IgD-negative memory B cell (primary cell): ENCODE measurements around the gene SNRPA1. TPM values are rescaled to one million over a fixed set of nuclear protein-coding genes. Genes with fewer than 3 reads are reported as not detected.

Source experiments
- H3K27ac Mint-ChIP-seq, 3 donors: one replicate each; pipeline ENCODE4 v1.8.0; 2020 to 2022; ENCODE audit warnings: mild to moderate bottlenecking in 3 of 3, mixed read lengths in 3 of 3, moderate library complexity in 1 of 3
- H3K27me3 Mint-ChIP-seq: one replicate; pipeline ENCODE4 v1.8.0; 2021; ENCODE audit warnings: mixed read lengths
- H3K36me3 Mint-ChIP-seq: one replicate; pipeline ENCODE4 v1.8.0; 2020; ENCODE audit warnings: mild to moderate bottlenecking, mixed read lengths
- H3K4me1 Mint-ChIP-seq, 3 donors: one replicate each; pipeline ENCODE4 v1.8.0; 2020 to 2022; ENCODE audit warnings: mixed read lengths in 3 of 3, mild to moderate bottlenecking in 1 of 3
- H3K4me3 Mint-ChIP-seq, 4 donors: one replicate each; pipeline ENCODE4 v1.8.0; 2020 to 2022; ENCODE audit warnings: mild to moderate bottlenecking in 4 of 4, mixed read lengths in 4 of 4, moderate library complexity in 3 of 4
- H3K9me3 Mint-ChIP-seq, 3 donors: one replicate each; pipeline ENCODE4 v1.8.0; 2020 to 2021; ENCODE audit warnings: mixed read lengths in 3 of 3, mild to moderate bottlenecking in 1 of 3
- polyA plus RNA-seq: library from polyadenylated mRNA; unstranded; fragments of 300-500 nt; fragmentation: Illumina TruSeq; gene quantifications from one replicate; pipeline ENCODE4 v1.2.3, GENCODE V29; 2021

The SNRPA1 gene
- polyA plus RNA-seq, 1 donor from 2014 or later: 73.1 TPM

DNA sequence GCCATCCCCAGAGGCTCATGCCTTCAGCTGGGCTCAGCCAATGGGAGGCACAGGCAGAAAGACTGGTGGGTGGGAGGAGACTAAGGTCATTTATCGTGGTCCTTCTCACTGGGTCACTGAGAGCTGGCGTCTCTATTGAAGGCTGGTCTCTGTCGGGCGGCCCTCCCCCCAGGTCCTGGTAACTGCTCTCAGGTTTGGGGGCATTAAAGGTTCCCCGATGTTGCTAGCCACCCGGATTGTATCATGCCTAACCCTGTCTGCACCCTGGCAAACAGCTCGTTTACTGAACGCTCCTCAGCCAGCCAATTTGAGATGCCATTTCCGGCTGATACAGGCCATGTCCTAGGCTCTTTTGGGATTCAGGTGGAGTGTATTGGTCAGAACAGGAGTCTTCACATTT, 28.3 kb downstream of the SNRPA1 start:
- H3K27ac Mint-ChIP-seq: peak overlapping the region in 1 of 3 donors; percentile 13
- H3K4me1 Mint-ChIP-seq: peaks cover 0 to 2% (median 0%) of the 10 kb centered on the region in 3 donors
- peaks cover 4% of the 10 kb centered on the region for H3K36me3 Mint-ChIP-seq
- H3K27me3 Mint-ChIP-seq: peaks cover 3% of the 10 kb centered on the region
- H3K9me3 Mint-ChIP-seq: no peaks in the 10 kb centered on the region
- no peak overlapping the region for H3K4me3 Mint-ChIP-seq

DNA sequence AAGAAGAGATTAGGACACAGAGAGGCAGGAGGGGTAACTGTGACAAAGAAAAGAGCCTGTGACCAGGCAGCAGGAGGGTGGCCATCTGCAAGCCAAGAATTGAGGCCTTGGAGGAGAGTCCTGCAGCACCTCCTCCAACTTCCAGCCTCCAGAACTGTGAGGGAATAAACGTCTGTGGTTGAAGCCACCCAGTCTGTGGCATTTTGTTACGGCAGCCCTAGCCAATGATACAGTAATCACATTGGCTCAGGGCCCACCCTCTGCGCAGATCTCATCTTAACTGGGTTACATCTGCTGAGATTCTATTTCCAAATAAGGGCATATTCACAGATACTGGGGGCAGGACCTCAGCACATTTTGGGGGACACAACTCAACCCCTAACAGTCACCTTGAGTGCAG, 29.0 kb downstream of the SNRPA1 start:
- Mint-ChIP-seq H3K27ac (peak overlapping the region in 2 of 3 donors; percentile 13 to 18), H3K27me3 (peaks cover 3% of the 10 kb centered on the region), H3K4me1 (peaks cover 0 to 2% (median 0%) of the 10 kb centered on the region in 3 donors), H3K36me3 (peaks cover 4% of the 10 kb centered on the region), H3K9me3 (no peaks in the 10 kb centered on the region), H3K4me3 (no peak overlapping the region)

DNA sequence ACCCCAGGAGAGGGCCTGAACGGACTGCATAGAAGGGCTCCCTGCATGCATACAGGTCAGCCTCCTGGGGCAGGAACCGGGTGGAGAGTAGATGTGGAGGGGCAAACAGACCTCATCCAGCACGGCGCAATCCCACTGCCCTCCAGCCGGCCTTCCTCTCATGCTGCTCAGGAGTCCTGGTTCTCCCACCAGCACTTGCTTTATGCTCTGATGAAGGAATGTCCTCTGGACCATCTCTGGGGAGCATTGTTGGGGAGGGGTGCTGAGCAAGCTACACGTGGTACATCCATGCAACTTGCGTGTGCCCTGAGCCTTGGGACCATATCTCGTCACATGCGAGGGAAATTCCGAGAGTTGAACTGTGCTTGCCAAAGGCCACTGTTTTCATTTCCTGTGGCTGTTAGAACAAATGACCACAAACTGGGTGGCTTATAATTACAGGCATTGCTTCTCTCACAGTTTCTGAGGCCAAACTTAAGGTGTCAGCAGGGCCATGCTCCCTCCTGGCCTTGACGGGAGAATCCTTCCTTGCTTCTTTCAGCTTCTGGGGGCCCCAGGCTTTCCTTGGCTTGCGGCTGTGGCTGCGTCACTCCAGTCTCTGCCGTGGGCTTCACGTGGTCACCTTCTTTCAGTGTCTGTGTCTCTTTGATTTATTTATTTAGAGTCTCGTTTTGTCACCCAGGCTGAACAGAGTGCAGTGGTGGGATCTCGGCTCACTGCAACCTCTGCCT, 30.0 kb downstream of the SNRPA1 start:
- no peaks in the 10 kb centered on the region for H3K9me3 Mint-ChIP-seq
- no peak overlapping the region for H3K4me3 Mint-ChIP-seq
- no peak overlapping the region for H3K27ac Mint-ChIP-seq
- H3K27me3 Mint-ChIP-seq: peaks cover 3% of the 10 kb centered on the region
- peaks cover 0 to 2% (median 0%) of the 10 kb centered on the region in 3 donors for H3K4me1 Mint-ChIP-seq
- peaks cover 2% of the 10 kb centered on the region for H3K36me3 Mint-ChIP-seq

DNA sequence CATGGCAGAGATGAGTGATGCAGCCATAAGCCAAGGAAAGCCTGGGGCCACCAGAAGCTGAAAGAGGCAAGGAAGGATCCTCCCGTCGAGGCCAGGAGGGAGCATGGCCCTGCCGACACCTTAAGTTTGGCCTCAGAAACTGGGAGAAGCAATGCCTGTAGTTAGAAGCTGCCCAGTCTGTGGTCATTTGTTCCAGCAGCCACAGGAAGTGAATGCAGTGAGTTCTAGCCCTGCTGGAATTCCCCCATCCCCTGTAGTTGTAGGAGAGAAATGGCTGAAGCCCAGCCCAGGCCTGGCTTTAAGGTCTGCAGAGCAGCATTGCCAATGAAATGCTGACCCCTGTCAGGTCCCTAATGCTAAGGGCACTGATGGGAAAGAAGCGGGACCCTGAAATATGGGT, 31.0 kb downstream of the SNRPA1 start:
- Mint-ChIP-seq H3K27ac (no peak overlapping the region), H3K27me3 (peaks cover 3% of the 10 kb centered on the region), H3K4me3 (no peak overlapping the region), H3K9me3 (no peaks in the 10 kb centered on the region), H3K4me1 (peaks cover 0 to 2% (median 0%) of the 10 kb centered on the region in 3 donors), H3K36me3 (peaks cover 2% of the 10 kb centered on the region)

DNA sequence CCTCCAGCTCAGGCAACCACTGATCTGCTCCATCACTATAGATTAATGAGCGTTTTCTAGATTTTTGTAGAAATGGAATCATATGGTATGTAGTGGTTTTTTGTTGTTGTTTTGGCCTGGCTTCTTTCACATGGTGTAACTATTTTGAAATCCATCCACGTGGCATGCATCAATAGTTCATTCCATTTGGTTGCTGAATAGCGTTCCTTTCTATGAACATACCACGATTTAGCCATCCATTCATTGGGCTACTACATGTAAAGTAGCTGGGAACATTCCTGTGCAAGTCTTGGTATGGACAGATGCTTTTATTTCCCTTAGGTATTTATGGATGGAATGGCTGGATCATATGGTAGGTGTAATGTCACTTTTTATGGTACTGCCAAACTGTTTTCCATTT, 32.5 kb downstream of the SNRPA1 start:
- Mint-ChIP-seq H3K27ac (no peak overlapping the region), H3K4me3 (no peak overlapping the region), H3K36me3 (peaks cover 2% of the 10 kb centered on the region), H3K4me1 (peaks cover 0 to 6% (median 4%) of the 10 kb centered on the region in 3 donors), H3K27me3 (peaks cover 3% of the 10 kb centered on the region), H3K9me3 (no peaks in the 10 kb centered on the region)

DNA sequence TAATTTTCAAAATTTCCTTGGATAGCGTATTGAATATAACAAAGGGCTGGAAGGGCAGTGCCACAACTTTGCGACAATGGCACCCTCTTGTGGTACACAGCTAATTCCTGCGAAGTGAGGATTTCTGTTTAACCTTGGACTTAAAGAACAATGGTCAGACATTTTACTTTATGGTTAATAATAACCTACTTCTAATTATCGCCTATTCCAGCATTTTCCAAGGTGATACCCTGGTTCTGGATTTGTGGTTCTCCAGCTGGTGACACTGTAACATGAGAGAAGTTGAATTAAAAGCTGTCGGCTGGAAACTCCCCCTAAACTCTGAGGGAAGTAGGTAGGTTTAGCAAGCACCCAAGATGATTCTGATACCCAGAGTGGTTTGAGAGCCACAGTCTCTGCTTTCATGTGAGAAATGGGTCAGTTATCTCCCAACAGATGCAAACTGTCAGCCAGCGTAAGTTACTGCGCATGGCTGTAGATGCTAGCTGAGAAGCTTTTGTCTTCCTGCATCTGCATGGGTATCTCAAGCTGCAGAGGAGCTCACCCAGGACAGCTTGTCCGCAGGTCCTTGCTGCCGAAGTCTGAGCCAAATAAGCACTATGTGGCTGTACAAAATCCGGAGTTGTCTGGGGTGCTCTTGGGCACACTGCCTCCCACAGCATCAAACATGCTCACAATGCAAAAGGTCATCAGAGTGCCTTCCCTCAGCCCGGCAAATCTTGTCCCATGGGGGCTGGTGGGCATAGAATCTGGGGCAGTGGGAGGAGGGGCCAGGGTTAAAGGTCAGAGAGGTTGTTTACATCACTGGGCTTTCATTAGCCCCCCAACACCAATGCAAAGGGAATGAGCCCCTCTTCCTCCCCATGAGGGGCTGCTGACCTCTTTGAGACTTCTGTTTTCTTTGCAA, 36.6 kb downstream of the SNRPA1 start:
- Mint-ChIP-seq H3K4me3 (peak overlapping the region in 1 of 4 donors; percentile 41), H3K27ac (peak overlapping the region in 1 of 3 donors; percentile 46), H3K9me3 (no peaks in the 10 kb centered on the region), H3K27me3 (peaks cover 3% of the 10 kb centered on the region), H3K36me3 (no peaks in the 10 kb centered on the region), H3K4me1 (peaks cover 1 to 7% (median 4%) of the 10 kb centered on the region in 3 donors)

DNA sequence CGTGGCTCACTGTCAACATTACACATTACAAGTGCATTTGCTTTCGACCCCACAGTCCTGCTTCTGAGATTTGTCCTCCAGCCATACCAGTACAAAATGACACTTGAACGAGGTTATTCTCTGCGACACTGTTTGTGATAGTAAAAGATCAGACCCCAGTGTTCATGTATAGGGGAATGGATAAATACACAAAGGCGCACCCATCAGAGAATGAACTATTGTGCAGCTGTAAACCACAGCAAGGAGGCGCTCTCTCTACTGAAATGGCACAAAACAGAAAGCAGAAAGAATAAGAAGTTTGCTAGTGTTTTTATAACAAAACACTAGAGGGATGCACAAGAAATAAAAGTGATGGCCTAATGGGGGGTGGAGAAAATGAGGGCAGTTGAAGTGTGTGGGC, 38.3 kb downstream of the SNRPA1 start:
- peaks cover 8 to 14% (median 13%) of the 10 kb centered on the region in 3 donors for H3K4me1 Mint-ChIP-seq
- H3K9me3 Mint-ChIP-seq: no peaks in the 10 kb centered on the region
- no peaks in the 10 kb centered on the region for H3K27me3 Mint-ChIP-seq
- no peaks in the 10 kb centered on the region for H3K36me3 Mint-ChIP-seq
- no peak overlapping the region for H3K4me3 Mint-ChIP-seq
- H3K27ac Mint-ChIP-seq: no peak overlapping the region

DNA sequence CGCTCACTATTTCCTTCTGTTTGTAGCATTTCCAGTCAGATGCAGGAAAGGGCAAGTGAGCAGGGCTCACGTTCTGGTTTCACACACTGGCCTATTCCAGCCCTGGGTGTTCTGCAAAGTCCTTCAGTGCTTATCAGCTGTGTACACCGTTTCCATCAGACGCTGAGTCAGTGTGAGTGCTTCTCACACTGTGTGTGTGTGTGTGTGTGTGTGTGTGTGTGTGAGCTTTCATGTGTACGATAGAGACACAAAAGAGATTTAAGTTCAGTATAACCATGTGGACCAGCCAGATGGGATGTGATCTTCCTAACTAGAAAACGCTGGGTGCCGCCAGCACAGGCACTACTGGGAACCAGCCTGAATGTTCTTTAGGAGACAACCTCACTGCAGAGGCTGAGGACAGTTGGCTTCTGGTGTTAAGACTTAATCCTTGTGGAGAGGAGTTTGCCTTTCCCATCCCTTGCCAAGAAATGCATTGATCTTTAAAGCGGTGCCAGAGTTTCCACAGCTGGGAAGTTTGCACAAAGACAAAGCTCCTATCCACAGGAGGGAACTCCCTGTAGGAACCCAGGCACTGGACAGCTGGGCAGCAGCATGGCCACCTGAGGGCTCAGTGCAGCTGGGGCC, 39.3 kb downstream of the SNRPA1 start:
- peaks cover 8 to 14% (median 13%) of the 10 kb centered on the region in 3 donors for H3K4me1 Mint-ChIP-seq
- H3K9me3 Mint-ChIP-seq: no peaks in the 10 kb centered on the region
- no peak overlapping the region for H3K27ac Mint-ChIP-seq
- H3K36me3 Mint-ChIP-seq: no peaks in the 10 kb centered on the region
- H3K4me3 Mint-ChIP-seq: peak overlapping the region in 1 of 4 donors; percentile 17
- no peaks in the 10 kb centered on the region for H3K27me3 Mint-ChIP-seq

DNA sequence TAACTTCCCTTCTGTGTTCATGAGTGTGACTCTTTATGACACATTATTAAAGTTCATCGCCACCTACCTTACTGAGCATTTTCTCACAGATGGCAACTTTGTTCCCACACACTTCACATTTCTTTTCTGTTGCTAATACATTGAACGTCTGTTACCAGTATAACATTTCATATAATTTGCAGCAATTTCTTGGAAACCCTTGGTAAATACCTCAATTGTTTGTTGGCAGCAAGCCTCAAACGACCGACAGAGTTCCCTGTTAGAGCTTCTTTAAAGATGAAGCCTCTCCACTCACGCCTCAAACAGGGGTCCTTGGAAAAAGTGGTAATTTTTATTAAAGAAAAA, 40.0 kb downstream of the SNRPA1 start:
- H3K4me1 Mint-ChIP-seq: peaks cover 15 to 21% (median 21%) of the 10 kb centered on the region in 3 donors
- H3K4me3 Mint-ChIP-seq: peak overlapping the region in 1 of 4 donors; percentile 43
- no peaks in the 10 kb centered on the region for H3K9me3 Mint-ChIP-seq
- no peaks in the 10 kb centered on the region for H3K27me3 Mint-ChIP-seq
- peak overlapping the region in 1 of 3 donors; percentile 21 for H3K27ac Mint-ChIP-seq
- H3K36me3 Mint-ChIP-seq: no peaks in the 10 kb centered on the region

DNA sequence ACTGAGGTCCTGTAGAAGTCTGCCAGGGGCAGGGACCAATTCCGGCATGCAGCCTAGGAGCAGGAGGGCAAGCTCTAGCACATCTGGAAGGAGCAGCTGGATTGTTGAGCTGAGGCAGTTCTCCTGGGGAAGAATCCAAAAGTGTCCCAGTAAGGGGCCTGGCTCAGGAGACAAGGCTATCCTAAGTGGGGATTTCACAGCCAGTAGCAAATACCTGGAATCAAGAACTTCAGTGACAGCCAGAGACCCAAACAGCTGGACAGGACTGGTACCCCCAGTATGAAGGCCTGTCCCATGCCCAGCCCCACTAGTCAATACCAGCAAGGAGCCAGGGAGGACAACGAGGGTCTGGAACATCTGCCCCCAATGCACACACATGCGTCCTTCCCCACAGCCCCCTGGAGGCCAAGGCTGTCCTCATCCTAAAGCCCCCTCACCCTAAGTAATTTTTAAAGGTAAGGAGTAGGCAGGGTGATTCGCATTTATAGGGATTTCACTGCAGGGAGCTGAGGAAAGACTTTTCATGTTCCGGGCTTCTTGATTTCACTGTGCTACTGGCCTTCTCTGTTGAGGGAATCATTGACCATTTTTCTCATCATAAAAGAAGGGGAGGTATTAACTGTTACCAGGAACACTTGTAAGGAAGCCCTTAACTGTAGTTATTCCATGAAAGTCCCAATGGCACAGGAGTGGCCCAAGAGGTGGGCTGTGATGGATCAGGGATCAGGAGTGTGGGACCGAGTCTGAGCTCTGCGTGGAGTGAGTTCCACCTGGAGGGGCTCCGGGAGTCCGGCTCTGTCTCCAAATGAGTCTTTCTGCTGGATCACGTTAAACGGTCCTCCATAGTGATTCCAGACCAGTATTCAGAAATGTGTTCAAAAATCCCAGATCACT, 40.6 kb downstream of the SNRPA1 start:
- Mint-ChIP-seq H3K9me3 (no peaks in the 10 kb centered on the region), H3K27ac (peak overlapping the region in 2 of 3 donors; percentile 73 to 94), H3K27me3 (no peaks in the 10 kb centered on the region), H3K4me1 (peaks cover 19 to 25% (median 24%) of the 10 kb centered on the region in 3 donors), H3K4me3 (peak overlapping the region in 2 of 4 donors; percentile 6 to 43), H3K36me3 (no peaks in the 10 kb centered on the region)

DNA sequence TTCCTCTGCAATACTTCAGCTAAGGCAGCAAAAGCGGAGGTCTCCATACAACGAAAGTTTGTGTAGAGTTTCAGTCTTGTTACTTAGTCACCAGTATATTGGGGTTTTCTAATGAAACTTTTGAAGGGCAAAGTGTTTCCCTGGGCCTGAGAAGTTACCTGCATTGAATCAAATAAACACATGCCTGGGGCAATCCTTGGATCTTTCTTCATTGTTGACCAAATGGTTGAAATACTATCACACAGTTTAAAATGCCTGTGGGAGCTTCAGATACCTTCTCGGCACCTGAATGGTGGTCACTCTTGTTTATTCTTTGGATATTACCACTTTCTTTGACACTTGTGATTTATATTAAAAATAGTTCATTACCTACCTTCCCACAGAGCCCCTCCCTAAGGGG, 42.2 kb downstream of the SNRPA1 start:
- Mint-ChIP-seq H3K27ac (peak overlapping the region; percentile 58 to 94 (median 81)), H3K27me3 (no peaks in the 10 kb centered on the region), H3K4me3 (peak overlapping the region; percentile 90 to 97 (median 94)), H3K36me3 (no peaks in the 10 kb centered on the region), H3K9me3 (no peaks in the 10 kb centered on the region), H3K4me1 (peaks cover 23 to 24% (median 23%) of the 10 kb centered on the region in 3 donors)

DNA sequence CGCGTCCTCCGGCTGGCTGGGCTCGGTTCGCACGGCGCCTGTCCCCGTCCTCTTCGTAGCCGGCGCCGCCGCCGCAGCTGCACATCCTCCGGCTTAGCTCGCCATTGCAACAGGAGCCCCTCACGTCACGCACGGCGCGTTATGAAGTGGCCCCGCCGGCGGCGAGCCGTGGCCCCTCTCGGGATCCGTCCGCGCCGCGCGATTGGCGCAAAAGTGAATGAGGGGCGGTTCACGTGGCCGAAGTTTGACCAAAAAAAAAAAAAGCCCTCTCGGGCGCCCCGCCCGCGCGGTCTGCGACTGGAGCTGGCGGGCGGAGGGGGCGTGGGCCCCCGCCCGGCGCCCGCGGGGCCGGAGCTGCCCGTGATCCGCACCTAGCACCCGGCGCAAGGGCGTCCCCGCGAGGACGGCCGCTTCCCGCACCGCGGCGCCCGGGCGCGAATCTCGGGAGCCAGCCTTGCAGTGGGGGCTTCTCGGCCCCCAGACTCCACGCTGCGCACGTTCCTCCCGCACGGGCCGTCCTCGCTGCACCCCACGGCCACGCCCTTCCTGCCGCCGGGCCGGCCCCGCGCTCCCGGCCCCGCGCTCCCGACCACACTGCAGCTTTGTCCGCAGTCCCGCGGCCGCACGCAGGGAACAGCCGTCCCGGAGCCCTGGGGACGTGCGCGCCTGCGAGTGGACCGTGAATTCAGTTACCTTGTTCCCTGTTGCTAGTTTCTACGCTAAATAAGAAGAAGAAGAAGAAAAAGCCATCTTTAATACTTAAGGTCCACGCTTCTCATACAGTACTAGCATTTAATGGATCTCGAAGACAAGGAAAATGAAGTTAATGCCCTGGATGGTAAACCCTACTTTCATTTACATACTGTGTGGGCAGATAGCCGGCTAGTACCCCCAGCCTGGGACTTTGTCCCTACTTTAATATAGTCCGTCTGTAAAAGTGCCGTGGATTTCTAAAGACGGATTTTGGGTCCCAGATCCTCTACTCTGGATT, 42.9 kb downstream of the SNRPA1 start, which contains the start of gene CHSY1:
TSS of gene CHSY1 (minus strand) at position 219 of the 991 bp plus-strand sequence. CDS start 592 bp downstream, outside the sequence.
- no peaks in the 10 kb centered on the region for H3K9me3 Mint-ChIP-seq
- no peaks in the 10 kb centered on the region for H3K27me3 Mint-ChIP-seq
- H3K4me3 Mint-ChIP-seq: peak within 1 kb of the TSS; percentile 90 to 97 (median 95)
- H3K27ac Mint-ChIP-seq: peak within 1 kb of the TSS; percentile 81 to 94 (median 83)
- H3K36me3 Mint-ChIP-seq: no peaks in the 10 kb centered on the region
- peaks cover 25 to 30% (median 29%) of the 10 kb centered on the region in 3 donors for H3K4me1 Mint-ChIP-seq
